H1 (cell line): Measurements from ENCODE around the gene XYLB. TPM values are rescaled to one million over a fixed set of nuclear protein-coding genes. Genes with fewer than 3 reads are reported as not detected.

Source experiments
- ATF3 ChIP-seq: IDR thresholded peaks from 2 replicates; pipeline ENCODE4 v1.6.1; 2011; ENCODE audit warnings: low read depth, mild to moderate bottlenecking, low read length; ENCODE audit not compliant: insufficient read depth
- CTBP2 ChIP-seq: IDR thresholded peaks from 2 replicates; pipeline ENCODE4 v1.7.0; 2011; ENCODE audit warnings: borderline replicate concordance, mild to moderate bottlenecking, moderate library complexity, mixed read lengths, low read length; ENCODE audit not compliant: insufficient read depth, insufficient read length
- CTCF ChIP-seq, 3 experiments: IDR thresholded peaks; 1 replicate in 2 of 3; 2 replicates in 1 of 3; pipeline versions ENCODE4 v1.5.1 to v1.6.1; 2011; ENCODE audit warnings: low read length in 3 of 3, mild to moderate bottlenecking in 3 of 3, inconsistent platforms in 2 of 3, low read depth in 1 of 3, moderate library complexity in 1 of 3; ENCODE audit not compliant: insufficient read depth in 1 of 3; ENCODE audit errors: control extremely low read depth in 1 of 3
- MAFK ChIP-seq: IDR thresholded peaks from 2 replicates; pipeline ENCODE4 v1.6.1; 2012; ENCODE audit warnings: low read depth, mild to moderate bottlenecking, improper control_type of control experiment, low read length
- polyA plus RNA-seq, 7 experiments: library from polyadenylated mRNA; depleted of rRNA in 3 of 7; stranded (reverse) in 5 of 7; unstranded in 2 of 7; fragments of >200 nt in 5 of 7; fragments of 200-250 nt in 2 of 7; gene quantifications; 1 replicate in 5 of 7; 2 replicates in 1 of 7; 4 replicates in 1 of 7; pipeline versions ENCODE4 v1.2.1 to v1.2.3, GENCODE V29; 2011 to 2013; ENCODE audit warnings: missing spikeins in 2 of 7, mixed read lengths in 2 of 7
- total RNA-seq: library from RNA; stranded (reverse); fragmentation: NEBNext Ultra II Directional; extraction: Animal tissue kit (Norgen Biotek cat#: 25700); gene quantifications from 2 replicates; pipeline ENCODE4 v1.2.1, GENCODE V29; 2021

XYLB gene
- total and polyA plus RNA-seq, 2 of the 8 experiments (the other 6 are each of a cell fraction or from before 2014, with no cell fraction given) = 1.7 to 5.5 TPM

DNA sequence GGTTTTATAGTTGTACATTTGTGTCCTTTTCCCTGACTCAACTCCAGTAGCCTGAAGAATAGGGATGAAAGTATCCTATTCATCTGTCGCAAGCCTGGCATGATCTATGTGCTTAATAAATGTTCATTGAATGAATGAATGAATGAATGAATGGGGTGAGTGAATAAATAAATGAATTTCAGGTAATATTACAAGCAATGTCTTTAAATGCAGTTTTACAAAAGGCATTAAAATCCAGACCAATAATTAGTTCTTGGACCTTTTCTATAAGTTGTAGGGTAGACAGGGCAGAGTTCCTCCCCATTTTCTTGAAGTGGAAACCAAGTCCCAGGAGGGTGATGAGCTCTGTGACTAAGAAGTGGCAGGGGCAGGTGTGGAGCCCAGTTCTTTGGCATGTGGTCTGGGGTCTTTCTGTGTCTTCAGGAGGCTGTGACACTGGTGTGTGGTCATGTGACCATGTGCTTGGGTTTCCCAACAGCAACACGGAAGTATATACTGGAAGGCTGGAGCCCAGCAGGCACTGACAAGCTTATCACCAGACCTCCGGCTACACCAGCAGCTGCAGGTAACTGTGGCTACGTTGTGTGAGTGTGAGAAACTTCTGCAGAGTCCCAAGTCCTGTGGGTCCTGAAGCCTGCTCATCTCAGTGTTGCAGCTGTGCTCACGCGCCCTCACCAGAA is 18.3 kb downstream of the XYLB start (continued):
- TF ChIP-seq CTCF (IDR thresholded peaks at IDR 0.05; ENCODE audit: control extremely low read depth in 1 of 3, insufficient read depth in 1 of 3, low read depth in 1 of 3, low read length in 3 of 3) = no peak
- no peak for TF ChIP-seq ATF3
- no peak for TF ChIP-seq MAFK
- no peak for TF ChIP-seq CTBP2
